Measurements from ENCODE around the gene BMPER.

DNA sequence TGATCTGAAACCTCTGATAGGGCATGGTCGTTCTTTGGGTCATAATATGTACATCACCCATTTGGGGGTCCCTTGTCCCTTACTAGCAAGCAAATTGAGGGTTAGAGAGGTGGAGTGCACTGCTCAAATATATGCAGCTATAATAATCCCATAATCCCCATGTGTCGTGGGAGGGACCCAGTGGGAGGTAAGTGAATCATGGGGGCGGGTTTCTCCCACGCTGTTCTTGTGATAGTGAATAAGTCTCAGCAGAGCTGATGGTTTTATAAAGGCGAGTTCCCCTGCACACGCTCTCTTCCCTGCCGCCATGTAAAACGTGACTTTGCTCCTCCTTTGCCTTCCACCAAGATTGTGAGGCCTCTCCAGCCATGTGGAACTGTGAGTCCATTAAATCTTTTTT lies 262.7 kb downstream of the BMPER start:
- TF ChIP-seq, protein P1, sequence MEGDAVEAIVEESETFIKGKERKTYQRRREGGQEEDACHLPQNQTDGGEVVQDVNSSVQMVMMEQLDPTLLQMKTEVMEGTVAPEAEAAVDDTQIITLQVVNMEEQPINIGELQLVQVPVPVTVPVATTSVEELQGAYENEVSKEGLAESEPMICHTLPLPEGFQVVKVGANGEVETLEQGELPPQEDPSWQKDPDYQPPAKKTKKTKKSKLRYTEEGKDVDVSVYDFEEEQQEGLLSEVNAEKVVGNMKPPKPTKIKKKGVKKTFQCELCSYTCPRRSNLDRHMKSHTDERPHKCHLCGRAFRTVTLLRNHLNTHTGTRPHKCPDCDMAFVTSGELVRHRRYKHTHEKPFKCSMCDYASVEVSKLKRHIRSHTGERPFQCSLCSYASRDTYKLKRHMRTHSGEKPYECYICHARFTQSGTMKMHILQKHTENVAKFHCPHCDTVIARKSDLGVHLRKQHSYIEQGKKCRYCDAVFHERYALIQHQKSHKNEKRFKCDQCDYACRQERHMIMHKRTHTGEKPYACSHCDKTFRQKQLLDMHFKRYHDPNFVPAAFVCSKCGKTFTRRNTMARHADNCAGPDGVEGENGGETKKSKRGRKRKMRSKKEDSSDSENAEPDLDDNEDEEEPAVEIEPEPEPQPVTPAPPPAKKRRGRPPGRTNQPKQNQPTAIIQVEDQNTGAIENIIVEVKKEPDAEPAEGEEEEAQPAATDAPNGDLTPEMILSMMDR (IDR thresholded peaks at IDR 0.05), result no peak
- TF ChIP-seq POLR2A (IDR thresholded peaks at IDR 0.05), result no peak
- TF ChIP-seq EP300 (IDR thresholded peaks at IDR 0.05), result no peak

Measured in tibial nerve (tissue), 4 donors.